DMS 273 (cell line): ENCODE measurements around the gene WNT5A.
A peak's percentile ranks its signal among the peaks of the same experiment; 100 is the strongest.

Experiments used
- DNase-seq: peaks from one replicate; lab custom pipeline; 2025; ENCODE audit not compliant: unreplicated experiment; lab: John Stamatoyannopoulos, UW

WNT5A gene

DNA sequence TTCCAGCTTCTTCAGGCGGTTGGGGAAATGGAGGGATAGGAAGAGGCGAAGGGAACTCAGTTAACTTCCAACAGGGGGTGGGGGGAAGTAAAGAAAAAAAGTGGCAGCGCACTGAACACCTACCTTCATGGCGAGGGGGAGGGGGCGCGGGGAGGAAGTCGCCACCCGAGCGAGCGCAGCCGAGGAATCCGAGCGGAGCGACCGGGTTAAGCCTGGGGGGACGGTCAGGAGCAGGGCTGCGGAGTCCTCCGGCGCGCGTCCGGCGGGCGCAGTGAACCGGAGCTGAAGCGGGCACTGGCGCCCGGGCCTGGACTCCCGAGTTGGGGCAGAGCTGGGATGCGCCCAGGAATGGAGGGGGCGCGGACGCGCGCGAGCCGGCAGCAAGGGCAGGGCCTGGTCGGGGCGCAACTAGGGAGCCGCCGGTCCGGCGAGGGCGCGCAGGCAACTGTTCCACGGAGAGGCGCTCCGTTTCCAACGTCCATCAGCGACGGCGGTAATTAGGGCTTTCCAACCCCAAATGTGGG lies at the start of gene WNT5A:
WNT5A (minus strand) TSS at position 450 of the 524 bp plus-strand sequence; CDS start at position 129, 321 bp downstream.
- DNase-seq: peak; percentile 72

DNA sequence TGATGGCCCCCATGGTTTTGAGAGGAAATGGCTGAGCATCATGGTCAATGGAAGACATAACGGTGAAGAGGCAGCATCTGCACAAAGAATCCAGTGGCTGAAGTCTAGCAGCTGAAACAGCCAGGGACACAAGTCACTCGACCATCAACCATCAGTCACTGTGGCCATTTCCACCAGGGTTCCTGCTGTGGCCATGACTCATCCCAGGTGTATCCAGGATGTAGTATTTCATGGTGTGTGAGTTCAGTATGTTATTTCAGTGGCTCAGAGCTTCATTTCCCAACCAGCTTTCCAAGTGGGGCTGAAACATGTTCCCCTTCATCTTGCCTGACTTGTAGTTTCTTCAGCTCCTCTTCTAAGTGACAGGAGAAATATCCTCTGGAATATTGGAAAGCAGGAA lies 47.8 kb upstream of the WNT5A start:
- DNase-seq: no peak

DNA sequence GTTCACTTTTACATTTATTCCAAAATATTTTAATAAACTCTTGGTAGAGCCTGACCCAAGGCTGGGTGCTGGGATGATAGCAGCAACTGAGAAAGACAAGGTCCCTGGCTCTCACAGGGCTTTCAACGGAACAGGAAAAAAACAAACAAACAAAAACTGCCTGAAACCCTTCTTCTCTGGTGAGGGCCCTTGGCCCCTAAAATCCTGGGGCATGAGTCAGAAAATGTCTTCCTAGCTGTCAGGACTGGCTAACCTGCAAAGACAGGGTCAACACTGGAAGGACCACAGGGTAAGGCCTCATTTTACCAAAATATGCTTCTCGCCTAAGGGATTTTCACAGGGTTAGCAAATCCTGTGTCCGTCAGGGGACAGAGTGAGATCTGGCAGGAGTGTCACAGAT lies 45.7 kb upstream of the WNT5A start:
- no peak for DNase-seq

DNA sequence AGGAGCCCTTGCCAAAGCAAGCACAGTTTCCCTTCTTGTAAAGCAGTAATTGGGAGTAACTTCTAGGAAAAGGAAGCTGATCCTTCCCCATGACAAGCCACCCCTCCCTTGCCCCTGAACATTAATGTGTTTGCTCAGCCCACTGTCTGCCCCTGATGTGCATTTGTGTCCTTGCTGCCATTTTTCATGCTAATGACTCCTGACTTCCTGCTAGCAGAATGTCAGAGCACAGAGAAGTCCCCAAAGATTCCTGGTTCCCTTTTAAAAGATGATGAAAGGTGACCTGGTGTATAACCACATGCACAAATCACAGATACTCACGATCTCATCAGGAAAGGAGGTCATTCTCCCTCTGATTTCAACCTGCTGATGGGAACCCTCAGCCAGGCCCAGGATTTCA lies 44.2 kb upstream of the WNT5A start:
- no peak for DNase-seq

DNA sequence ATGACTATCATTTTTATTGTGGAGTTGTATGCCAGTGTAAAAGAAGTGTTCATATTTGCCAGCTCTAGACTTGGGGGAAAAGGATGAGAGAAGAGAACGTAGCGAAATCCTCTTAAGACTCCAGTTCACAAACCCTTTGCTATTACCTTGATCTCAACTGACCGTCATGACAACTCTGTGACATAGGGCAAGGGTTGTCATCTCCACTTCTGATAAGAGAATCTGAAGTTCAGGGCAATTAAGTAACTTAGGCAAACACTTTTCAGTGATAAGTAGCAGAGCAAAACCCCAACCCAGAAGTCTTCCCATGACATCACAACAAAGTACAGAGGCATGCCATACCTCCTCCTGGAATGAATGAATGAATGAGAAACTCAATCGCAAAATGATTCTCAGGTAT lies 40.3 kb upstream of the WNT5A start:
- DNase-seq: no peak

GRCh38 chr3:55526332-55527030 lies 39.4 kb upstream of the WNT5A start:
- no peak for DNase-seq

- no peak for DNase-seq
Measured at GRCh38 chr3:55525436-55525835, 38.3 kb upstream of the WNT5A start.

- no peak for DNase-seq
Measured at GRCh38 chr3:55524565-55525244, 37.6 kb upstream of the WNT5A start.

GRCh38 chr3:55523471-55523870 lies 36.4 kb upstream of the WNT5A start:
- DNase-seq: no peak

DNA sequence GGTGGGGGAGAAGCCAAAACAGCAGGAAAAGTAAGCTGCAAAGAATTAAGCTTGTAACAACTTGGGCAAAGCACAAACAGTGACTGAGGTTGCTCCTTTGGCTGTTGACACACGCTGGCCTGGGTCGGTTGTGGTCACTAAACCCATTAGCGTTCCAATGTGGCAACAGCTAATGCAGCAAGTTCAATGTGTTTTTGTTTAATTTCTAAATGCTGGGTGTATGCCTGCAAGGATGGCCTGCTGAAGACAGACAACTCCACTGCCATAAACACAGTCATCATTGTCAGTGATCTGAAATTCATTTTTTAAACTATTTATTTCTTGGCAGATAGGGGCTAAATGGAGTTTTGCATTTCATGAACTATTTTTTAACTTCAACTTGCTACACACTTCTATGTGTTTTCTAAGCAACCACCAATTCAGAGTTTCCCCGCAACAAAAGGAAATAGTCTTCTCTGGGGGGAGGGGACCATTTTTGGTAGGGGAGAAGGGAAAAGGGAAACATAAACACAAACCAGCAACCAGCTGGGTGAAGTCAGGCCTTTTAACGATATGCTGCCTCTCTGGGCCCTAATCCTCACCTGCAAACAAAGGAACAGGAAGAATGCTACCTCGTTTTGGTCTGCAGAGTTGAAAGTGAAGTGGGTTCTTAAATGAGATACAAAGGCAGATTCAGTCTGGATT lies 34.8 kb upstream of the WNT5A start:
- DNase-seq: no peak

GRCh38 chr3:55521064-55521737 lies 34.1 kb upstream of the WNT5A start:
- DNase-seq: no peak

DNA sequence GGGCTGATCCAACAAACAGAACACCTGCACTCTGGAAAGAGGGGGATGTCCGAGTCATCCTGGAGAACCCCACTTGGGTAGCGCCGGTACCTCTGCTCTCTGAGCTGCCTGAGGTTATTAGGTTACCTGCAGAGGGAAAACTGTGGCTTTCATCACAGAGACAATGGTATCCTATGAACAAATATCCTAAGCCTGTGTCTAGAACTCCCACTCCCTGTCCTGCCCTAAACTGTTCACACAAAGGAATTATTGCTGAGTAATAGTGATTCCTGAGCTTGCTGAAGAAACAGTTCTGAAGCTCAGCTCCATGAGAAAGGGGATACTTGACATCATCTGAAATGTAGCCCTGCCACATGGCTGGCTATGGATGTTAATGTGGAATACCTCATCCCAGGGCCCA lies 31.9 kb upstream of the WNT5A start:
- no peak for DNase-seq

DNA sequence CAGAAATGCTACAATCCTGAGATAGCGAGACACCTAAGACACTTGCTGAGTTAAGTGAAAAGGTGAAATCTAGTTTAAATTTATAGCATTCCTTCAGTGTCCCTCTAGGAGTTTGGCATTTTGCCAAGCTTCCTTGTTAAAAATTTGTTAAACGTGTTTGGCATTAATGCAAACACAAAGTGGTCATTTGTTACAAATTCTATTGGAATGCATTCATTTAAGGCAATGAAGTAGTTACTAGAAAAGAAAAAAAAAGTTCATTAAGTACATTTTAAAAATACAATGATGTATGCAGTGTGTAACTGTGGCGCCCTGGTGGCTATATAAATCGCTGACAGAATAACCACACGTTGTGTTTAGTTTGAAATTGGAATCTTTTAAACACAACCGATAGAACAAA lies 31.3 kb upstream of the WNT5A start:
- DNase-seq: peak; percentile 4

GRCh38 chr3:55516392-55517030 lies 29.4 kb upstream of the WNT5A start:
- no peak for DNase-seq

DNA sequence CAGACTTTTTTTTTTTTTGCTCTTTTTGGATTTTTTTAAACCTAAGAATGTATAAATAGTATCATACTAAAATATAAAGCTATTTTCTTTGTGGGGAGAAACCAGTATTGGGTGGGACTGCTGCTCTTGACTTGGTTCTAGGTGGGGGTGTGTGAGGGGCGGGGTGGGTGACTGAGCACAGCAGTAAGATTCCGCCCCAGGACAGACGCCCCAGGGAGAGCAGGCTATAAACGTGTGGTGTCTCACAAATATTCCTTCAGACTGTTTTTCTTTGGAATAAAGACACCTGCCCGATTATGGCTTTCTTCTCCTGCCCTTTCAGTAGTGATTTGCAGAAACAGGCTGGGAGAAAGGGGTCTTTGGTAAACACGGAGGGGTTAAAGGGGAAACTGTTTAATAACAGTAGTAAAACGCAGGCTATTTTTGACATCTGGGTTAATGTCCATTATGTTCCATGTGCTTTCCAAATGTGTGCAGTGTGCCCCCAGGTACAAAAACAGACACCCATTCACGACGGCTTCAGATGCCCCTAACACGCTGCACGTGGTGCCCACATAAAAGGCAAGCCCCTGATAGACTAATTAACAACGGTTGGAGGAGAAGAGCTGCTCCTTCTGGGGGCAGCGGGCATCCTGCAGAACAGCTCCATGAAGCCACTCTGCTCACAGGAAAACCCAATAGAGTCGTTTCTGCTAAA lies 28.6 kb upstream of the WNT5A start:
- DNase-seq: no peak

- DNase-seq: no peak
Measured at GRCh38 chr3:55514962-55515361, 27.9 kb upstream of the WNT5A start.

DNA sequence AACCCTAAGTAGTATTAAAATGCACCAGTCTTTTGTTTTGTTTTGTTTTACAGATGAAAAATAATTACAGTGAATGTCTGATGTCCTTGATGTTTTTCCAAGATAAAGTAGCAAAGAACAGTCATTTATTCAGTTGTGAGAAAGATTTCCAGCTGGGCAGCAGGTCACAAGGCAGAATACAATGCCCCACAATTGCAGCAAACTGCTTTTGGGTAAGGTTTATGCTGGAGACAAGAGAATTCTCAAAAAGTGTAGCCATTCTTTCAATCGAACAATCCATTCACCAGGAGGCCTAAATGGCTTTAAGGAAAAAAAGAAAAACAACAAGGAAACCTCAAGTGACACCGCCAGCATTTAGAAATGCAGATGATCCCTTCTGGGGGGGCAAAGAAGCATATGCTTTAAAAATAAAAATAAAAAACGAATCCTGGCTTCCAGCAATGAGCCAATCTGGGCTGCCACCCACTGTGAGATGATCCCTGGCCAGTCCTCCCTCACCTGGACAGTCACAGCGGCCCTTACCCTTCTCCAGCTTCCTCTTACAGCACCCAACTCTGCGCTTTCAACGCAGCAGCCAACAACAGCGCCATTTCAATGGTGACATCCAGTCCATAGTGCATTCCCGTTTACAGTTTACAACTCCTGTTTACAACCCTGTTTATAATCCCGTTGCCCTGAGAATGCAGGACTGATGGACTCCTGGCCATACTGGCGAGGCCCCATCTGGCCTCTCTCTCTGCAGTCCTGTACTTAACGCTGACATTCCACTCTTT lies 25.7 kb upstream of the WNT5A start:
- no peak for DNase-seq

DNA sequence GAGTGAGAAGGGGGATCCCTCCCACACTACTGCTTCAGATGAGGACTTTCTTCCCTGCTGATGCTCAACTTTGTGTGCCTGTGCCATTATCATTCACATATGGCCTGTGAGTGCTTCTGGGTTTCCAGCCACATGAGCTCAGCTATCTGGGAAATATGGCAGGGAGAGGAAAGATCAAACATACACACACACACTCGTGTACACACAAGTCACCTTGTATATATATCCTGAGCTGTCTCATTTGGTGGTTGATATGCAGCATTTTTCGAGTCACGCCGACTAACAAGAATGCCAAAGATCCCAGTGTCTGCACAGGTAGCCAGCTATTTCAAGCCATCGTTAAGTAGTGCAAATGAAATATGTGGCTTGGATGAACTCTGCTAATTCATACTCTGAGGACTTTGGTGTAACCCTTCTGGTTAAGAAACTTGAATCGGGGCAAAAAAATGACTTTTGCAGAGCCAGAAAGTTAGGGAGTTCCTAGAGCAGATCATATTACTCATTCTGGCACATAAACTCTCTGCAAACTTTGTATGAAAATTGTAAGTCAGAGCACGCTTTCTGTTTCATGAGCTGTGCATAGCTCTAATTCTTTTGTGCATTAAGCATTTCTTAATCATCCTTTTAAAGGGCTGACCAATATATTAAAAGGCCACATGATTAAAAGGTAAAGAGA lies 24.9 kb upstream of the WNT5A start:
- DNase-seq: no peak

DNA sequence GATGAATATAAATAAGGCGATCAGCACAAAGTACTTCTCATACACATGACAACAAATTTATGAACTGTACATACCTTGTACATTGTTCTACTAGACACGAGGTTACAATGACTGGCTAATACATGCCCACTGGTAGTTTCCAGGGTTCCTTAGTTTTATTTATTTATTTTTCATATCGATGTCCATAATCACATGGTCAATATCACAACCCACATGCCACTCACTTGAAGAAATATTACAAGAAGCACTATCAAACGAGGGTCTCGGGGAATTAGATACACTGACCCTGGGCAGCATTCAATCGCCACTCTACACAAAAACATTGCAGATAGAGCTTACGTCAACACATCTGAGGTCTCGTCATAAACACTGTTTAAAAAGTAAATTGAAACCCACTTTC lies 21.2 kb upstream of the WNT5A start:
- DNase-seq: no peak
